Tibial nerve (tissue), 3 donors: Measurements from ENCODE around the gene LDB3.

Experiments used
- POLR2A ChIP-seq, 2 donors: fragments of 450-650 bp; IDR thresholded peaks; one replicate each; pipeline ENCODE4 v1.6.1; 2017; ENCODE audit warnings: antibody characterized with exemption in 2 of 2, mild to moderate bottlenecking in 2 of 2, moderate library complexity in 2 of 2
- TF ChIP-seq, protein P1 (sequence below), 5 experiments: fragments of 200-600 bp in 3 of 5; fragments of 450-650 bp in 2 of 5; sonication (generic) in 3 of 5; IDR thresholded peaks; one replicate each; pipeline ENCODE4 v1.5.1; 2016 to 2019; ENCODE audit warnings: antibody characterized with exemption in 5 of 5, mild to moderate bottlenecking in 3 of 5, moderate library complexity in 2 of 5

DNA sequence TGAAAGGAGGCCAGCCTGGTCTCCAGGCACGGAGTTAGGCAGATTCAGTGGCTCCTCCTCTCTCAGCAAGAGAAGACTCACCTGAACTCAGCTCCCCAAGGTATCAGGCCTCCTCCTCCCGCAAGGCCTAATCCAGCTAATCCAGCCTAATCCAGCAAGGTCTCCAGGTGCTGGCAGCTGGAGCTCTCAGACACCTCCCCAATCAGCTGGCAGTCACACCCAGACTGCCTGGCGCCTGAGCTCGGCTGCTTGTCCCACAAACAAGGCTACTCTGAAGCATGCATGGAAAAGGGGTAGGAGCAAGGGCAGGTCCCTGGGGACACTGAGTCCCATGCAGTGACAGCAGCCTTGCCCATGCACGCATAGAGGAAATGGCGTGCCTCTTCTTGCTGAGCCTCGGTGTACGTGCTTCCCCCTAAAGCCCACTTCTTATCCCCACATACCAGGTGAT, 17.3 kb upstream of the LDB3 start:
- TF ChIP-seq, protein P1, sequence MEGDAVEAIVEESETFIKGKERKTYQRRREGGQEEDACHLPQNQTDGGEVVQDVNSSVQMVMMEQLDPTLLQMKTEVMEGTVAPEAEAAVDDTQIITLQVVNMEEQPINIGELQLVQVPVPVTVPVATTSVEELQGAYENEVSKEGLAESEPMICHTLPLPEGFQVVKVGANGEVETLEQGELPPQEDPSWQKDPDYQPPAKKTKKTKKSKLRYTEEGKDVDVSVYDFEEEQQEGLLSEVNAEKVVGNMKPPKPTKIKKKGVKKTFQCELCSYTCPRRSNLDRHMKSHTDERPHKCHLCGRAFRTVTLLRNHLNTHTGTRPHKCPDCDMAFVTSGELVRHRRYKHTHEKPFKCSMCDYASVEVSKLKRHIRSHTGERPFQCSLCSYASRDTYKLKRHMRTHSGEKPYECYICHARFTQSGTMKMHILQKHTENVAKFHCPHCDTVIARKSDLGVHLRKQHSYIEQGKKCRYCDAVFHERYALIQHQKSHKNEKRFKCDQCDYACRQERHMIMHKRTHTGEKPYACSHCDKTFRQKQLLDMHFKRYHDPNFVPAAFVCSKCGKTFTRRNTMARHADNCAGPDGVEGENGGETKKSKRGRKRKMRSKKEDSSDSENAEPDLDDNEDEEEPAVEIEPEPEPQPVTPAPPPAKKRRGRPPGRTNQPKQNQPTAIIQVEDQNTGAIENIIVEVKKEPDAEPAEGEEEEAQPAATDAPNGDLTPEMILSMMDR (IDR thresholded peaks at IDR 0.05): no peak
- no peak for TF ChIP-seq POLR2A (IDR thresholded peaks at IDR 0.05)
